Esophagus muscularis mucosa (tissue), 4 donors: Measurements from ENCODE around the gene STRIP2. TPM values are rescaled to one million over a fixed set of nuclear protein-coding genes. Genes with fewer than 3 reads are reported as not detected.
"Not testable (repeated sequence)": the region's sequence is repeated elsewhere in the genome, so short reads cannot be mapped to it uniquely, and the experiment has no call there.

Source experiments
- DNase-seq: peaks from one replicate; pipeline ENCODE4 v3.0.0-alpha.2; 2017; ENCODE audit errors: extremely low spot score
- H3K27ac ChIP-seq, 4 donors: fragments of 200-600 bp; sonication (generic); replicated peaks in 1 of 4; 1 replicate in 3 of 4; 2 replicates in 1 of 4; pipeline ENCODE4 v1.5.1; 2016 to 2019; ENCODE audit warnings: mild to moderate bottlenecking in 1 of 4
- H3K27me3 ChIP-seq, 4 donors: fragments of 200-600 bp; sonication (generic); one replicate each; pipeline versions ENCODE4 v1.5.1 to v1.6.0; 2016 to 2019
- H3K36me3 ChIP-seq, 4 donors: fragments of 200-600 bp; sonication (generic); one replicate each; pipeline ENCODE4 v1.5.1; 2016 to 2019
- H3K4me1 ChIP-seq, 4 donors: fragments of 200-600 bp; sonication (generic); one replicate each; pipeline ENCODE4 v1.5.1; 2016 to 2019
- H3K4me3 ChIP-seq, 4 donors: fragments of 200-600 bp; sonication (generic); 1 replicate in 2 of 4; 2 replicates in 2 of 4; pipeline ENCODE4 v1.5.1; 2016 to 2019; ENCODE audit warnings: mild to moderate bottlenecking in 4 of 4, moderate library complexity in 1 of 4
- H3K9me3 ChIP-seq, 4 donors: fragments of 200-600 bp; sonication (generic); 1 replicate in 3 of 4; 2 replicates in 1 of 4; pipeline ENCODE4 v1.5.1; 2016 to 2019
- CTCF ChIP-seq, 3 experiments: fragments of 200-600 bp in 2 of 3; fragments of 450-650 bp in 1 of 3; sonication (generic) in 2 of 3; IDR thresholded peaks; one replicate each; pipeline ENCODE4 v1.5.1; 2017 to 2019; ENCODE audit warnings: antibody characterized with exemption in 3 of 3, mild to moderate bottlenecking in 2 of 3, moderate library complexity in 1 of 3
- EP300 ChIP-seq: sonication (generic); formaldehyde crosslinking; IDR thresholded peaks from one replicate; pipeline ENCODE4 v1.6.1; 2017; ENCODE audit warnings: antibody characterized with exemption
- POLR2A ChIP-seq: fragments of 450-650 bp; IDR thresholded peaks from one replicate; pipeline ENCODE4 v1.6.1; 2017; ENCODE audit warnings: antibody characterized with exemption, moderate library complexity, mild to moderate bottlenecking, low read depth
- POLR2AphosphoS5 ChIP-seq, 2 donors: sonication (generic); formaldehyde crosslinking; IDR thresholded peaks; one replicate each; pipeline ENCODE4 v1.6.1; 2017; ENCODE audit warnings: antibody characterized with exemption in 2 of 2
- WGBS: methylation state at CpG from one replicate; pipeline ENCODE4 v1.1.5; 2018; 5-methylcytosine and 5-hydroxymethylcytosine counted together
- intact Hi-C: fragments of 100-400 bp; cut with DNase I; formaldehyde crosslinking; loops from one replicate; pipeline ENCODE4 v1.15.1; 2023
- total RNA-seq, 4 donors: library from RNA; depleted of rRNA; stranded (reverse); fragments of >200 nt; gene quantifications; one replicate each; pipeline versions ENCODE4 v1.1.0 to v1.2.1, GENCODE V29; 2016

STRIP2 gene
- total RNA-seq, 4 donors from 2014 or later, result 1.1 to 2.1 (median 1.9) TPM

GRCh38 chr7:129529643-129530042 is 95.4 kb downstream of the STRIP2 start:
- Histone ChIP-seq H3K9me3 (no peaks in the 10 kb centered on the region), H3K27me3 (peaks cover 0 to 3% (median 0%) of the 10 kb centered on the region in 4 donors), H3K36me3 (no peaks in the 10 kb centered on the region), H3K4me3 (no peak overlapping the region), H3K4me1 (peaks cover 0 to 14% (median 0%) of the 10 kb centered on the region in 4 donors), H3K27ac (no peak overlapping the region)
- intact Hi-C loops, result no loop called here
- WGBS, result 73% methylated on average over 3 of the region's 4 CpGs
- no peak for DNase-seq
- TF ChIP-seq POLR2AphosphoS5 (IDR thresholded peaks at IDR 0.05), result no peak
- no peak for TF ChIP-seq EP300
- no peak for TF ChIP-seq POLR2A
- TF ChIP-seq CTCF (IDR thresholded peaks at IDR 0.05), result no peak

DNA sequence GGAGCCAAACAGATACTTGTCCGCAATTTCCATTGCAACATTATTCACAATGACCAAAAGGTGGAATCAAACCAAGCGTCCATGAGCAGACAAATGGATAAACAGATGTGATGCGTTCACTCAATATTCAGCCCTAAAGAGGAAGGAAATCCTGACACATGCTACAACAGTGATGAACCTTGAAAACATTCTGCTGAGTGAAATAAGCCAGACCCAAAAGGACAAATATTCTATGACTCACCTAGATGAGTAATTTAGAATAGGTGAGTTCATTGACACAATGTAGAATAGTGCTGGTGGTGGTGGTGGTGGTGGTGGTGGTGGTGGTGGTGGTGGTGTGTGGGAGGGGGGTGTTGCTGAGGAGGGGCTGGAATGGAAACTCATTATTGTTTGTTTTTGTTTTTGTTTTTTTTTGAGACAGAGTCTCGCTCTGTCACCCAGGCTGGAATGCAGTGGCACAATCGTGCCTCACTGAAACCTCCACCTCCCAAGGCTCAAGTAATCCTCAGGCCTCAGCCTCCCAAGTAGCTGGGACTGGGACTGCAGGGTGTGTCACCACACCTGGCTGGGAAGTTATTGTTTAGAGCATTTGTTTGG is 96.7 kb downstream of the STRIP2 start:
- no peaks in the 10 kb centered on the region for H3K27me3 ChIP-seq
- no peak overlapping the region for H3K4me3 ChIP-seq
- no peak overlapping the region for H3K27ac ChIP-seq
- WGBS, result 60% methylated on average over 5 of the region's 5 CpGs
- TF ChIP-seq CTCF (IDR thresholded peaks at IDR 0.05), result no peak
- TF ChIP-seq EP300, result no peak
- no peak for TF ChIP-seq POLR2A
- TF ChIP-seq POLR2AphosphoS5 (IDR thresholded peaks at IDR 0.05), result no peak
- no peak for DNase-seq
- peaks cover 0 to 14% (median 0%) of the 10 kb centered on the region in 4 donors for H3K4me1 ChIP-seq
- intact Hi-C loops, result no loop called here
- H3K36me3 ChIP-seq, result no peaks in the 10 kb centered on the region
- no peaks in the 10 kb centered on the region for H3K9me3 ChIP-seq

- no peak for DNase-seq
- Histone ChIP-seq H3K27ac (no peak overlapping the region), H3K4me1 (peaks cover 0 to 14% (median 0%) of the 10 kb centered on the region in 4 donors), H3K4me3 (no peak overlapping the region), H3K27me3 (no peaks in the 10 kb centered on the region), H3K9me3 (no peaks in the 10 kb centered on the region), H3K36me3 (no peaks in the 10 kb centered on the region)
- no peak for TF ChIP-seq CTCF (IDR thresholded peaks at IDR 0.05)
- no peak for TF ChIP-seq POLR2A
- TF ChIP-seq EP300, result no peak
- TF ChIP-seq POLR2AphosphoS5 (IDR thresholded peaks at IDR 0.05), result no peak
- intact Hi-C loops, result no loop called here
- WGBS, result 92% methylated on average over 11 of the region's 11 CpGs
These were observed 97.5 kb downstream of the STRIP2 start for GRCh38 chr7:129531721-129532120.

DNA sequence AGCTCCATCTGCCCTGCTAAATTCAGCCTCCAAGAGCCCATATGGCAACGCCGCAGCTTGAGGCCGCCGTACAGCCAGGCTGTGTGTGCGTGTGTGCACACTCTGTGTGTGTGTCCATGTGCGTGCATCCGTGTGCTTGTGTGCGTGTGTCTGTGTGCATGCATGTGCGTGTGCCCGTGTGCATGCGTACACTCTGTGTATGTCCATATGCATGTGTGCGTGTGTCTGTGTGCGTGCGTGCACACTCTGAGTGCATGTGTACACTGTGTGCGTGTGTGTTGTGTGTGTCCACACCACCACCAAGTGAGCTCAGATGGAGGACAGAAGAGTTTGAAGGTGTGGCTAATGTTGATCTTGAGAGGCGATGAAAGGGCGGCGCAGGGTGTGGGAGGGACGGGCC is 98.1 kb downstream of the STRIP2 start:
- no peaks in the 10 kb centered on the region for H3K27me3 ChIP-seq
- no peak for DNase-seq
- H3K36me3 ChIP-seq, result no peaks in the 10 kb centered on the region
- H3K4me1 ChIP-seq, result peaks cover 0 to 14% (median 0%) of the 10 kb centered on the region in 4 donors
- WGBS, result 85% methylated on average over 18 of the region's 19 CpGs
- no peak for TF ChIP-seq CTCF (IDR thresholded peaks at IDR 0.05)
- H3K27ac ChIP-seq, result no peak overlapping the region
- intact Hi-C loops, result no loop called here
- no peaks in the 10 kb centered on the region for H3K9me3 ChIP-seq
- H3K4me3 ChIP-seq, result no peak overlapping the region

GRCh38 chr7:129534558-129535274 is 100.5 kb downstream of the STRIP2 start:
- H3K27me3 ChIP-seq, H3K9me3 ChIP-seq, H3K4me3 ChIP-seq, DNase-seq, intact Hi-C loops, H3K36me3 ChIP-seq, H3K27ac ChIP-seq: not testable (repeated sequence)
- peaks cover 0 to 11% (median 0%) of the 10 kb centered on the region in 4 donors for H3K4me1 ChIP-seq
- 86% methylated on average over 20 of the region's 20 CpGs for WGBS
